Mucosa of rectum (tissue), 2 donors: ENCODE results near the gene ZNF691.
"Not testable (repeated sequence)": the region's sequence is repeated elsewhere in the genome, so short reads cannot be mapped to it uniquely, and the experiment has no call there.

Experiments
- H3K27ac ChIP-seq, 2 donors: one replicate each; pipeline ENCODE4 v1.7.0; 2013; ENCODE audit warnings: inconsistent platforms in 2 of 2, low read depth in 2 of 2, low read length in 2 of 2
- H3K27me3 ChIP-seq, 2 donors: one replicate each; pipeline ENCODE4 v1.7.0; 2013; ENCODE audit warnings: low read length in 2 of 2; ENCODE audit not compliant: control insufficient read depth in 2 of 2, insufficient read depth in 2 of 2
- H3K36me3 ChIP-seq, 2 donors: one replicate each; pipeline ENCODE4 v1.7.0; 2013; ENCODE audit warnings: low read length in 2 of 2; ENCODE audit not compliant: control insufficient read depth in 2 of 2, insufficient read depth in 2 of 2
- H3K4me1 ChIP-seq, 2 donors: one replicate each; pipeline ENCODE4 v1.7.0; 2013; ENCODE audit warnings: low read length in 2 of 2, mild to moderate bottlenecking in 1 of 2; ENCODE audit not compliant: control insufficient read depth in 2 of 2, insufficient read depth in 2 of 2
- H3K4me3 ChIP-seq, 2 donors: one replicate each; pipeline ENCODE4 v1.7.0; 2013; ENCODE audit warnings: low read length in 2 of 2
- H3K9ac ChIP-seq, 2 donors: one replicate each; pipeline ENCODE4 v1.7.0; 2013; ENCODE audit warnings: low read length in 2 of 2, low read depth in 1 of 2, mild to moderate bottlenecking in 1 of 2
- H3K9me3 ChIP-seq, 2 donors: one replicate each; pipeline ENCODE4 v1.7.0; 2013; ENCODE audit warnings: low read length in 2 of 2; ENCODE audit not compliant: control insufficient read depth in 2 of 2
- donor health status: healthy.
- donor health status: Normal muscosa, but diverticular disease.

The ZNF691 gene

DNA sequence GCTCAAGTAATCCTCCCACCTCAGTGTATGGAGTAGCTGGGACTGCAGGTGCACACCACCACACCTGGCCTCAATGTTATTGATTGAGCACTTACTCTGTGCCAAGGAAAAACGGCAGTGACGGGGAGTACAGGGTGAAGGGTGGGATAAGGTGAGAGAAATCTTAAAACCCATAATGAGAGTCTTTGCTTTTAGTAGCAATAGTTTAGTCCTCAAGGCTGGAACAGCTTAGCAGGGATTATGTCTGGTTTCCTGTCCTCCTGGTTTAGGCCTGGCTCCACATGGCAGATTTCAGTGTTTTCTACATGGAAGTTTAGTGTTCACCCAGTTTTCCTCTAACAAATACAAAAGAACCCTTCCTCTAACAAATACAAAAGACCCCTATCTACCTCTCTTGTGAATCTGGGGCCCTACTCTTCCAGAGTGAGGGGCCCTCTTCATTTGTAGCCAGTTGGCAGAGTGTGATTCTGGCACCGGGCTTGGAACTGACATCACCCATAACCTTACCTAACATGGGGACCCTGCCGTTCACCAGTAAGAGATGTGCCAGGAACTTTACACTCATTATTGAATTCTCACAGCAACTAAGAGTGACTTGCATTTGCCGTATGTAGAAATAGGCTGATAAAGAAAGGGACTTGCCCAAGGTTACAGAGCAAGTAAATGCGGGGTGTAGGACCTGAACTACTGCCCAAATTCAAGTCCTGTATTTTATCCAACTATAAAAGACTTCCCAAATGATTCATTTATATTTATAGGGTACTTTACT lies 6.9 kb downstream of the ZNF691 start:
- Histone ChIP-seq H3K27me3 (no peaks in the 10 kb centered on the region), H3K27ac (no peak overlapping the region), H3K9me3 (no peaks in the 10 kb centered on the region), H3K36me3 (peaks cover 12 to 17% of the 10 kb centered on the region in 2 donors), H3K9ac (no peak overlapping the region), H3K4me3 (no peak overlapping the region), H3K4me1 (no peaks in the 10 kb centered on the region)

DNA sequence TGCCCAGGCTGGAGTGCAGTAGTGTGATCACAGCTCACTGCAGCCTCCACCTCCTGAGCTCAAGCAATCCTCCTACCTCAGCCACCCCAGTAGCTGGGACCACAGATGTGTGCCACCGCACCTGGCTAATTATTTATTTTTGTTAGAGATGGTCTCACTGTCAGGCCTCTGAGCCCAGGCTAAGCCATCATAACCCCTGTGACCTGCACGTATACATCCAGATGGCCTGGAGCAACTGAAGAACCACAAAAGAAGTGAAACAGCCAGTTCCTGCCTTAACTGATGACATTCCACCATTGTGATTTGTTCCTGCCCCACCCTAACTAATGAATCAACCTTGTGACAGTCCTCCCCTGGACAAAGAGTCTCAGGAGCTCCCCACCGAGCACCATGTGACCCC lies 10.1 kb downstream of the ZNF691 start:
- H3K9ac ChIP-seq, H3K27ac ChIP-seq, H3K4me1 ChIP-seq, H3K9me3 ChIP-seq, H3K4me3 ChIP-seq, H3K27me3 ChIP-seq, H3K36me3 ChIP-seq: not testable (repeated sequence)

DNA sequence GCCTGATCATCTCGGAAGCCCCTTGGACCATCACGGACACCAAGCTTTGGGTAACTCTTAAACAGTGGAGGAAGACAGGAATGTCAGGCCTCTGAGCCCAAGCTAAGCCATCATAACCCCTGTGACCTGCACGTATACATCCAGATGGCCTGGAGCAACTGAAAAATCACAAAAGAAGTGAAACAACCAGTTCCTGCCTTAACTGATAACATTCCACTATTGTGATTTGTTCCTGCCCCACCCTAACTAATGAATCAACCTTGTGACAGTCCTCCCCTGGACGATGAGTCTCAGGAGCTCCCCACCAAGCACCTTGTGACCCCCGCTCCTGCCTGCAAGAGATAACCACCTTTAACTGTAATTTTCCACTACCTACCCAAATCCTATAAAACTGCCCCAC lies 13.0 kb downstream of the ZNF691 start:
- not testable (repeated sequence) for H3K4me1 ChIP-seq, H3K27me3 ChIP-seq, H3K9me3 ChIP-seq, H3K36me3 ChIP-seq, H3K27ac ChIP-seq, H3K4me3 ChIP-seq, H3K9ac ChIP-seq

DNA sequence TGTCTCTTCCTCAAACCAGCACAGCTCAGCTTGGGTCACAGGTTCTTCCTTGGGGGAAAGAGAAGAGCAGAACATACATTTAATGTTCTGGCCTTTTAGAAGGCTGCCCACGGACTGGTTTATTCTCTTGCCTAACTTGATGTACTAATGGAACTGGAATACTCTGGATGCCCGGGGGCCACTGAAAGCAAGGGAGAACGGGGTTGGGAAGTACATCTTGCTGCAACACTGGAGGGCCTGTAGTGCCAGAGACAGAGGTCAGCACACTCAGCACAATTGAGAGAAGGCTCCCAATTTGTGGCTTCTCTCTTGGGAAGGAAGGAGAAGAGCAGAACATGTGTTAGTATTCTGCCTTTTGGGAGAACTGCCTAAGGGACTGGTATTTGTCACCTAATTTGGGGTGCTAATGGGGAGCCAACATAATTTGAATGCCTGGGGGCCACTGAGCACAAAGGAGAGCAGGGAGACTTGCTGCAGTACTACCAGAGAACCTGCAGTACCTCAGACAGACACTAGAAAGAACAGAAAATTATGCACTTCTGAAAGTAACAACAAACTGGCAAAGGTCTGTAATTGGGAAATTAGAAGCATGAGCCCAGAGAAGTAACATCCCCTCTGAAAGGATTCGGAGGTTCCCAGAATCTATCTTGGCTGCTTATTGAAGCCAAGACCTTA lies 14.1 kb downstream of the ZNF691 start:
- Histone ChIP-seq H3K4me1 (no peaks in the 10 kb centered on the region), H3K27me3 (peaks cover 4% of the 10 kb centered on the region in 2 donors), H3K9ac (no peak overlapping the region), H3K9me3 (no peaks in the 10 kb centered on the region), H3K27ac (no peak overlapping the region), H3K4me3 (no peak overlapping the region), H3K36me3 (no peaks in the 10 kb centered on the region)

DNA sequence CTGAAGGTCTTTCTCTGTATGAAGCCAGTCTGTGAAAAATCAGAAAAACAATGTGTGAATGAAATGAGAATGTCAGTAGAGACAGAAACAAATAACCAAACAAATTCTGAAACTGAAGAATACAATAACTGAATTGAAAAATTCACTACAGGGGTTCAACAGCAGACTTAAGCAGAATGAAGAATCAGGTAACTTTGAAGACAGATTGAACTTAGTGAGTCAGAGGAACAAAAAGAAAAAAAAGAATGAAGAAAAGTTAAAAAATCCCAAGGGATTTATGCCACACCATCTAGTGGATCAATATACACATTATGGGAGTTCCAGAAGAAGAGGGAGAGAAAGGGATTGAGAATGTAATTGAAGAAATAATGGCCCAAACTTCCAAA lies 14.6 kb downstream of the ZNF691 start:
- Histone ChIP-seq H3K27ac (no peak overlapping the region), H3K9me3 (no peaks in the 10 kb centered on the region), H3K4me3 (no peak overlapping the region), H3K27me3 (peaks cover 4% of the 10 kb centered on the region in 2 donors), H3K9ac (no peak overlapping the region), H3K36me3 (no peaks in the 10 kb centered on the region), H3K4me1 (no peaks in the 10 kb centered on the region)

DNA sequence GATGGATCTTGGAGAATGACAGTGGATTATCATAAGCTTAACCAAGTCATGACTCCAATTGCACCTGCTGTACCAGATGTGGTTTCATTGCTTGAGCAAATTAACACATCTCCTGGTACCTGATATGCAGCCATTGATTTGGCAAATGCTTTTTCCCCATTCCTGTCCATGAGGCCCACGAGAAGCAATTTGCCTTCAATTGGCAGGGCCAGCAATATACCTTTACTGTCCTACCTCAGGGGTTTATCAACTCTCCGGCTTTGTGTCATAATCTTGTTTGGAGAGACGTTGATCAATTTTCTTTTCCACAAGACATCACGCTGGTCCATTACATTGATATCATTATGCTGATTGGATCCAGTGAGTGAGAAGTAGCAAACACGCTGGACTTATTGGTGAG lies 20.1 kb downstream of the ZNF691 start:
- Histone ChIP-seq H3K9me3 (no peaks in the 10 kb centered on the region), H3K4me1 (no peaks in the 10 kb centered on the region), H3K36me3 (no peaks in the 10 kb centered on the region), H3K27ac (no peak overlapping the region), H3K27me3 (peaks cover 3 to 4% of the 10 kb centered on the region in 2 donors), H3K4me3 (no peak overlapping the region), H3K9ac (no peak overlapping the region)

DNA sequence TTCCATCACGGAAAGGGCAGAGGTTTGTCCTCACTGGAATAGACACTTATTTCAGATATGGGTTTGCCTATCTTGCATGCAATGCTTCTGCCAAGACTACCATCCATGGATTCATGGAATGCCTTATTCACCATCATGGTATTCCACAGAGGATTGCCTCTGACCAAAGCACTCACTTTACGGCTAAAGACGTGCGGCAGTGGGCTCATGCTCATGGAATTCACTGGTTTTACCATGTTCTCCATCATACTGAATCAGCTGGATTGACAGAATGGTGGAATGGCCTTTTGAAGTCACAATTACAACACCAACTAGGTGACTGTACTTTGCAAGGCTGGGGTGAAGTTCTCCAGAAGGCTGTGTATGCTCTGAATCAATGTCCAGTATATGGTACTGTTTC lies 22.1 kb downstream of the ZNF691 start:
- not testable (repeated sequence) for H3K4me1 ChIP-seq, H3K9ac ChIP-seq, H3K9me3 ChIP-seq

DNA sequence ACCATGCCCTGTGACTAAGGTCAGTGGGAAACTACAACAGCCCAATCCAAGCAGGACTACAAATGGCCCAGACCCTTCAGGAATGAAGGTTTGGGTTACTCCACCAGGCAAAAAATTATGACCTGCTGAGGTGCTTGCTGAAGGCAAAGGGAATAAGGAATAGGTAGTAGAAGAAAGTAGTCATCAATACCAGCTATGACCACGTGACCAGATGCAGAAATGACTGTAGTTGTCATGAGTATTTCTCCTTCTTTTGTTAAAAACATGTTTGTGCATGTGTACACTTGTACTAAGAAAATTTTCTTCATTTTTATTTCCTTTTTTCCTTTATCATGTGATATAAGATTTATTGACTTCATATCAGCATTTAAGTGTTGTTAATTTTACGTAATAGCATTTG lies 22.8 kb downstream of the ZNF691 start:
- H3K27ac ChIP-seq, H3K27me3 ChIP-seq, H3K9me3 ChIP-seq, H3K9ac ChIP-seq, H3K4me3 ChIP-seq, H3K36me3 ChIP-seq, H3K4me1 ChIP-seq: not testable (repeated sequence)

More for the DNA sequence above, 22.1 kb downstream of the ZNF691 start:
- H3K27ac ChIP-seq, H3K36me3 ChIP-seq, H3K4me3 ChIP-seq, H3K27me3 ChIP-seq: not testable (repeated sequence)

DNA sequence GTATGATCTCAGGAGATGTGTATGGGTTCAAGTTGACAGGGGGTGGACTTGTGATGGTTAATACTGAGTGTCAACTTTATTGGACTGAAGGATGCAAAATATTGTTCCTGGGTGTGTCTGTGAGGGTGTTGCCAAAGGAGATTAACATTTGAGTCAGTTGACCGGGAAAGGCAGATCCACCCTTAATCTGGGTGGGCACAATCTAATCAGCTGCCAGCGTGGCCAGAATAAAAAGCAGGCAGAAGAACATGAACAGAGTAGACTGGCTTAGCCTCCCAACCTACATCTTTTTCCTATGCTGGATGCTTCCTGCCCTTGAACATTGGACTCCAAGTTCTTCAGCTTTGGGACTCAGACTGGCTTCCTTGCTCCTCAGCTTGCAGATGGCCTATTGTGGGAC lies 23.3 kb downstream of the ZNF691 start:
- not testable (repeated sequence) for H3K9ac ChIP-seq, H3K4me3 ChIP-seq, H3K36me3 ChIP-seq, H3K4me1 ChIP-seq, H3K9me3 ChIP-seq, H3K27me3 ChIP-seq, H3K27ac ChIP-seq

DNA sequence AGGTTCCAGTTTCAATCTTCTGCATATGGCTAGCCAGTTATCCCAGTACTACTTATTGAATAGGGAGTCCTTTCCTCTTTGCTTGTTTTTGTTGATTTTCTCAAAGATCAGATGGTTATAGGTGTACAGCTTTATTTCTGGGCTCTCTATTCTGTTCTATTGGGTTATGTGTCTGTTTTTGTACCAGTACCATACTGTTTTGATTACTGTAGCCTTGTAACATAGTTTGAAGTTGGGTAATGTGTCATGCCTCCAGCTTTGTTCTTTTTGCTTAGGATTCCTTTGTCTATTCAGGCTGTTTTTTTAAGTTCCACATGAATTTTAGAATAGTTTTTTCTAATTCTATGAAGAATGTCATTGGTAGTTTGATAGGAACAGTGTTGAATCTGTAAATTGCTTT lies 26.7 kb downstream of the ZNF691 start:
- not testable (repeated sequence) for H3K27ac ChIP-seq, H3K9ac ChIP-seq, H3K36me3 ChIP-seq, H3K4me3 ChIP-seq, H3K9me3 ChIP-seq, H3K4me1 ChIP-seq, H3K27me3 ChIP-seq
